DND-41 (cell line): ENCODE data around the gene MED4.

Source experiments
- ATAC-seq: fragments of 200-7000 bp; cut with Tn5 transposase; 3 replicates; pipeline ENCODE4 v1.9.1; 2021; ENCODE audit warnings: low read depth; ENCODE audit not compliant: insufficient read depth
- DNase-seq: peaks from one replicate; pipeline ENCODE4 v3.0.0-alpha.2; 2020
- H2AFZ ChIP-seq: 2 replicates; pipeline ENCODE4 v1.6.0; 2012; ENCODE audit warnings: low read depth, low read length
- H3K27ac ChIP-seq: 2 replicates; pipeline ENCODE4 v1.5.1; 2012; ENCODE audit warnings: low read length, inconsistent platforms
- H3K27me3 ChIP-seq: fragments of 200-600 bp; sonication (generic); 2 replicates; pipeline ENCODE4 v1.6.0; 2012; ENCODE audit warnings: low read length, mild to moderate bottlenecking, inconsistent platforms; ENCODE audit not compliant: insufficient read depth, poor library complexity
- H3K36me3 ChIP-seq: 2 replicates; pipeline ENCODE4 v1.5.1; 2012; ENCODE audit warnings: low read length, inconsistent platforms; ENCODE audit not compliant: insufficient read depth
- H3K4me1 ChIP-seq: 2 replicates; pipeline ENCODE4 v1.5.1; 2012; ENCODE audit warnings: mild to moderate bottlenecking, low read length; ENCODE audit not compliant: insufficient read depth
- H3K4me2 ChIP-seq: 2 replicates; pipeline ENCODE4 v1.6.0; 2012; ENCODE audit warnings: mild to moderate bottlenecking, moderate library complexity, low read length, inconsistent platforms; ENCODE audit not compliant: insufficient read depth
- H3K4me3 ChIP-seq, 2 experiments: fragments of 200-600 bp in 1 of 2; shearing (Covaris generic) in 1 of 2; 2 replicates each; pipeline ENCODE4 v1.5.1; 2012 to 2016; ENCODE audit warnings: inconsistent platforms in 2 of 2, low read length in 2 of 2, mild to moderate bottlenecking in 2 of 2, low read depth in 1 of 2, moderate library complexity in 1 of 2
- H3K79me2 ChIP-seq: 2 replicates; pipeline ENCODE4 v1.6.0; 2012; ENCODE audit warnings: low read length, inconsistent platforms; ENCODE audit not compliant: insufficient read depth
- H3K9ac ChIP-seq: 2 replicates; pipeline ENCODE4 v1.6.0; 2012; ENCODE audit warnings: low read depth, mild to moderate bottlenecking, inconsistent platforms, low read length, moderate library complexity
- H3K9me3 ChIP-seq: 2 replicates; pipeline ENCODE4 v1.5.1; 2012; ENCODE audit warnings: low read length, moderate library complexity, mild to moderate bottlenecking, inconsistent platforms; ENCODE audit not compliant: insufficient read depth, severe bottlenecking
- H4K20me1 ChIP-seq: 2 replicates; pipeline ENCODE4 v1.6.0; 2012; ENCODE audit warnings: low read length; ENCODE audit not compliant: insufficient read depth
- CTCF ChIP-seq: IDR thresholded peaks from 2 replicates; pipeline ENCODE4 v1.5.1; 2012; ENCODE audit warnings: borderline replicate concordance, low read length, moderate library complexity, mild to moderate bottlenecking; ENCODE audit not compliant: poor library complexity, severe bottlenecking; ENCODE audit errors: extremely low read depth
- EZH2 ChIP-seq: IDR thresholded peaks from 3 replicates; pipeline ENCODE4 v1.6.1; 2012; ENCODE audit warnings: borderline replicate concordance, low read depth, mild to moderate bottlenecking, moderate library complexity, low read length, inconsistent platforms; ENCODE audit not compliant: severe bottlenecking

Gene MED4

GRCh38 chr13:48118030-48118429 lies 23.1 kb upstream of the MED4 start:
- ATAC-seq, result no peak

GRCh38 chr13:48116808-48117207 lies 21.9 kb upstream of the MED4 start:
- Histone ChIP-seq H3K9me3 (no peaks in the 10 kb centered on the region), H3K4me3 (no peak overlapping the region), H3K79me2 (no peaks in the 10 kb centered on the region), H4K20me1 (no peaks in the 10 kb centered on the region), H3K27ac (no peak overlapping the region), H2AFZ (no peak overlapping the region), H3K4me2 (no peak overlapping the region), H3K27me3 (no peaks in the 10 kb centered on the region), H3K36me3 (no peaks in the 10 kb centered on the region), H3K9ac (no peak overlapping the region), H3K4me1 (no peaks in the 10 kb centered on the region)
- ATAC-seq (no peak), DNase-seq (no peak)
- TF ChIP-seq CTCF, result no peak
- TF ChIP-seq EZH2, result no peak

More at GRCh38 chr13:48118030-48118429, 23.1 kb upstream of the MED4 start:
- Histone ChIP-seq H3K4me1 (no peaks in the 10 kb centered on the region), H3K4me3 (no peak overlapping the region), H3K27ac (no peak overlapping the region), H3K79me2 (no peaks in the 10 kb centered on the region), H3K36me3 (no peaks in the 10 kb centered on the region), H2AFZ (no peak overlapping the region), H3K9ac (no peak overlapping the region), H4K20me1 (no peaks in the 10 kb centered on the region), H3K9me3 (no peaks in the 10 kb centered on the region), H3K27me3 (no peaks in the 10 kb centered on the region), H3K4me2 (no peak overlapping the region)
- TF ChIP-seq EZH2 (no peak), CTCF (no peak)
- no peak for DNase-seq

- DNase-seq, result no peak
- TF ChIP-seq CTCF, result no peak
- TF ChIP-seq EZH2, result no peak
These were observed 18.8 kb upstream of the MED4 start for GRCh38 chr13:48113756-48114130.

More at GRCh38 chr13:48113756-48114130, 18.8 kb upstream of the MED4 start:
- no peaks in the 10 kb centered on the region for H3K36me3 ChIP-seq
- no peaks in the 10 kb centered on the region for H3K27me3 ChIP-seq
- H3K4me1 ChIP-seq, result no peaks in the 10 kb centered on the region
- no peak overlapping the region for H3K9ac ChIP-seq
- ATAC-seq, result no peak
- no peaks in the 10 kb centered on the region for H4K20me1 ChIP-seq
- H3K9me3 ChIP-seq, result no peaks in the 10 kb centered on the region
- H3K79me2 ChIP-seq, result no peaks in the 10 kb centered on the region
- H3K4me3 ChIP-seq, result no peak overlapping the region
- H3K27ac ChIP-seq, result no peak overlapping the region
- no peak overlapping the region for H2AFZ ChIP-seq
- H3K4me2 ChIP-seq, result no peak overlapping the region
